Esophagus muscularis mucosa (tissue), 4 donors: Measurements from ENCODE around the gene DAZAP1. TPM values are rescaled to one million over a fixed set of nuclear protein-coding genes. Genes with fewer than 3 reads are reported as not detected.

Experiments used
- DNase-seq: peaks from one replicate; pipeline ENCODE4 v3.0.0-alpha.2; 2017; ENCODE audit errors: extremely low spot score
- H3K27ac ChIP-seq, 4 donors: fragments of 200-600 bp; sonication (generic); replicated peaks in 1 of 4; 1 replicate in 3 of 4; 2 replicates in 1 of 4; pipeline ENCODE4 v1.5.1; 2016 to 2019; ENCODE audit warnings: mild to moderate bottlenecking in 1 of 4
- H3K27me3 ChIP-seq, 4 donors: fragments of 200-600 bp; sonication (generic); one replicate each; pipeline versions ENCODE4 v1.5.1 to v1.6.0; 2016 to 2019
- H3K36me3 ChIP-seq, 4 donors: fragments of 200-600 bp; sonication (generic); one replicate each; pipeline ENCODE4 v1.5.1; 2016 to 2019
- H3K4me1 ChIP-seq, 4 donors: fragments of 200-600 bp; sonication (generic); one replicate each; pipeline ENCODE4 v1.5.1; 2016 to 2019
- H3K4me3 ChIP-seq, 4 donors: fragments of 200-600 bp; sonication (generic); 1 replicate in 2 of 4; 2 replicates in 2 of 4; pipeline ENCODE4 v1.5.1; 2016 to 2019; ENCODE audit warnings: mild to moderate bottlenecking in 4 of 4, moderate library complexity in 1 of 4
- H3K9me3 ChIP-seq, 4 donors: fragments of 200-600 bp; sonication (generic); 1 replicate in 3 of 4; 2 replicates in 1 of 4; pipeline ENCODE4 v1.5.1; 2016 to 2019
- EP300 ChIP-seq: sonication (generic); formaldehyde crosslinking; IDR thresholded peaks from one replicate; pipeline ENCODE4 v1.6.1; 2017; ENCODE audit warnings: antibody characterized with exemption
- POLR2A ChIP-seq: fragments of 450-650 bp; IDR thresholded peaks from one replicate; pipeline ENCODE4 v1.6.1; 2017; ENCODE audit warnings: antibody characterized with exemption, moderate library complexity, mild to moderate bottlenecking, low read depth
- POLR2AphosphoS5 ChIP-seq, 2 donors: sonication (generic); formaldehyde crosslinking; IDR thresholded peaks; one replicate each; pipeline ENCODE4 v1.6.1; 2017; ENCODE audit warnings: antibody characterized with exemption in 2 of 2
- WGBS: methylation state at CpG from one replicate; pipeline ENCODE4 v1.1.5; 2018; 5-methylcytosine and 5-hydroxymethylcytosine counted together
- intact Hi-C: fragments of 100-400 bp; cut with DNase I; formaldehyde crosslinking; loops from one replicate; pipeline ENCODE4 v1.15.1; 2023
- total RNA-seq, 4 donors: library from RNA; depleted of rRNA; stranded (reverse); fragments of >200 nt; gene quantifications; one replicate each; pipeline versions ENCODE4 v1.1.0 to v1.2.1, GENCODE V29; 2016
- TF ChIP-seq, protein P1 (sequence below), 3 experiments: fragments of 200-600 bp in 2 of 3; fragments of 450-650 bp in 1 of 3; sonication (generic) in 2 of 3; IDR thresholded peaks; one replicate each; pipeline ENCODE4 v1.5.1; 2017 to 2019; ENCODE audit warnings: antibody characterized with exemption in 3 of 3, mild to moderate bottlenecking in 2 of 3, moderate library complexity in 1 of 3

Gene DAZAP1
- total RNA-seq, 4 donors from 2014 or later: 44.9 to 79.4 (median 52.9) TPM

- H3K4me1 ChIP-seq: peaks cover 50 to 72% (median 63%) of the 10 kb centered on the region in 4 donors
- peak overlapping the region; percentile 90 to 98 (median 96) for H3K27ac ChIP-seq
- H3K27me3 ChIP-seq: no peaks in the 10 kb centered on the region
- no peak for DNase-seq
- peaks cover 0 to 21% (median 10%) of the 10 kb centered on the region in 4 donors for H3K36me3 ChIP-seq
- 80% methylated on average over 2 of the region's 33 CpGs for WGBS
- H3K4me3 ChIP-seq: peak overlapping the region; percentile 89 to 100 (median 100)
- TF ChIP-seq EP300 (no peak), POLR2A (no peak), POLR2AphosphoS5 (IDR thresholded peaks at IDR 0.05) (no peak)
- TF ChIP-seq, protein P1, sequence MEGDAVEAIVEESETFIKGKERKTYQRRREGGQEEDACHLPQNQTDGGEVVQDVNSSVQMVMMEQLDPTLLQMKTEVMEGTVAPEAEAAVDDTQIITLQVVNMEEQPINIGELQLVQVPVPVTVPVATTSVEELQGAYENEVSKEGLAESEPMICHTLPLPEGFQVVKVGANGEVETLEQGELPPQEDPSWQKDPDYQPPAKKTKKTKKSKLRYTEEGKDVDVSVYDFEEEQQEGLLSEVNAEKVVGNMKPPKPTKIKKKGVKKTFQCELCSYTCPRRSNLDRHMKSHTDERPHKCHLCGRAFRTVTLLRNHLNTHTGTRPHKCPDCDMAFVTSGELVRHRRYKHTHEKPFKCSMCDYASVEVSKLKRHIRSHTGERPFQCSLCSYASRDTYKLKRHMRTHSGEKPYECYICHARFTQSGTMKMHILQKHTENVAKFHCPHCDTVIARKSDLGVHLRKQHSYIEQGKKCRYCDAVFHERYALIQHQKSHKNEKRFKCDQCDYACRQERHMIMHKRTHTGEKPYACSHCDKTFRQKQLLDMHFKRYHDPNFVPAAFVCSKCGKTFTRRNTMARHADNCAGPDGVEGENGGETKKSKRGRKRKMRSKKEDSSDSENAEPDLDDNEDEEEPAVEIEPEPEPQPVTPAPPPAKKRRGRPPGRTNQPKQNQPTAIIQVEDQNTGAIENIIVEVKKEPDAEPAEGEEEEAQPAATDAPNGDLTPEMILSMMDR (IDR thresholded peaks at IDR 0.05): no peak
- H3K9me3 ChIP-seq: no peaks in the 10 kb centered on the region
- intact Hi-C loops: loop anchor here (10.0 kb wide), 1 partner anchor 125 kb away; the partner anchor contains the start of gene EFNA2
These were observed 2.0 kb downstream of the DAZAP1 start for GRCh38 chr19:1409204-1410005.

DNA sequence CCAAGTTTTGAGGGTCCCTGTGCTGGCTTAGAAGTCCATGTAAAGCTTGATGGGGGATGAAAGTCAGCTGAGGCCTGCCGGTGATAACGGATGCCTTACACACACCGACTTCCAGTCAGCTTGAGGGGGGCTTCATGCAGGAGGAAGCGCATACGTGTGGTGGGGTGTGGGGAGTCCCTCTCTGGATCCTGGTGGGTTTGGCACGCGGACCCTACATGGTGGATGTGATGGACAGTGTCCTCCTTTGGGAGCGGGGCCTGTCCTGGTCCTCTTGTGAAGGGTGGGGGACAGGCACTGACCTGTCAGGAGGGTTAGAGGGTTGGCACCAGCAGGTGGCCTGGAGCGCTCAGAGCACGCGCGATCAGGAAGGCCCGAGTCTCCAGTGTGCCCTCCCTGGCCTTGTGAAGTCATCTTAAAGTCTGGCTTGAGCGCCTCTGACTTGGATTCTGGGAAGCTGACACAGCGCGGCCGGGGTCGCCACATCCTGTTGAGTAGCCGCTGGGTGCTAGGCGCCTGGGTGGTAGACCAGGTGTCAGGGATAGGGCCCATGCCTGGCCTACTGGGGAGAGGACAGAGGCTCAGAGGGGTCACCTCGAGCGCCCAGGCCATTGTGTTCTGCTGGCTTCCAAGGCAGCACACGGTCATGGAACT is 2.9 kb downstream of the DAZAP1 start:
- Histone ChIP-seq H3K4me3 (peak overlapping the region; percentile 16 to 100 (median 94)), H3K4me1 (peaks cover 56 to 78% (median 70%) of the 10 kb centered on the region in 4 donors), H3K27ac (peak overlapping the region in 3 of 4 donors; percentile 0 to 56 (median 51)), H3K36me3 (peaks cover 0 to 21% (median 10%) of the 10 kb centered on the region in 4 donors), H3K27me3 (no peaks in the 10 kb centered on the region), H3K9me3 (no peaks in the 10 kb centered on the region)
- TF ChIP-seq POLR2A: no peak
- TF ChIP-seq, protein P1 (IDR thresholded peaks at IDR 0.05): no peak
- no peak for TF ChIP-seq EP300
- peak in 1 of 2 donors; percentile 25 for TF ChIP-seq POLR2AphosphoS5 (IDR thresholded peaks at IDR 0.05)
- 78% methylated on average over 11 of the region's 23 CpGs for WGBS
- DNase-seq: no peak
- intact Hi-C loops: no loop called here

DNA sequence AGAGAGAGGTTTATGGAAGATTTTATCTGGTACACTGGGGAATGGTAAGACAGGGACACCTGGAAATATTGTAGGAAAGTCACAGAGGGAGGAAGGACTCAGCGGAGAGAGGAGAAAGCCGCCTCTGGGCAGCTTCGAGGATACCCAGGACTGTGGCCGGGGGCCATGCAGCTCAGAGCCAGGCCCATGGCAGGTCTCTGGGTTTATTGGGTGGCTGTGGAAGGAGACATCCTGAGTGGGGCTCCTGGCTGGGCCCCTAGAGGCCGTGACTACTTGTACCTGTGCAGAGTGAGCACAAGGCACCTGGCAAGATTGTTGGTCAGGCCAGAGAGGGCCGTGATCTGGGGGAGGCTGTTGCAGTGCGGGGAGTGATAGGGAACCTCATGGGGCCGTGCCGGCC is 3.4 kb downstream of the DAZAP1 start:
- intact Hi-C loops: no loop called here
- 75% methylated on average over 6 of the region's 9 CpGs for WGBS
- Histone ChIP-seq H3K4me1 (peaks cover 62 to 83% (median 76%) of the 10 kb centered on the region in 4 donors), H3K27me3 (no peaks in the 10 kb centered on the region), H3K9me3 (no peaks in the 10 kb centered on the region), H3K4me3 (peak overlapping the region in 1 of 4 donors; percentile 16), H3K36me3 (peaks cover 0 to 21% (median 10%) of the 10 kb centered on the region in 4 donors), H3K27ac (peak overlapping the region; percentile 17 to 56 (median 48))
- TF ChIP-seq EP300 (no peak), POLR2A (no peak), POLR2AphosphoS5 (IDR thresholded peaks at IDR 0.05) (no peak)
- TF ChIP-seq, protein P1 (IDR thresholded peaks at IDR 0.05): no peak
- DNase-seq: no peak

DNA sequence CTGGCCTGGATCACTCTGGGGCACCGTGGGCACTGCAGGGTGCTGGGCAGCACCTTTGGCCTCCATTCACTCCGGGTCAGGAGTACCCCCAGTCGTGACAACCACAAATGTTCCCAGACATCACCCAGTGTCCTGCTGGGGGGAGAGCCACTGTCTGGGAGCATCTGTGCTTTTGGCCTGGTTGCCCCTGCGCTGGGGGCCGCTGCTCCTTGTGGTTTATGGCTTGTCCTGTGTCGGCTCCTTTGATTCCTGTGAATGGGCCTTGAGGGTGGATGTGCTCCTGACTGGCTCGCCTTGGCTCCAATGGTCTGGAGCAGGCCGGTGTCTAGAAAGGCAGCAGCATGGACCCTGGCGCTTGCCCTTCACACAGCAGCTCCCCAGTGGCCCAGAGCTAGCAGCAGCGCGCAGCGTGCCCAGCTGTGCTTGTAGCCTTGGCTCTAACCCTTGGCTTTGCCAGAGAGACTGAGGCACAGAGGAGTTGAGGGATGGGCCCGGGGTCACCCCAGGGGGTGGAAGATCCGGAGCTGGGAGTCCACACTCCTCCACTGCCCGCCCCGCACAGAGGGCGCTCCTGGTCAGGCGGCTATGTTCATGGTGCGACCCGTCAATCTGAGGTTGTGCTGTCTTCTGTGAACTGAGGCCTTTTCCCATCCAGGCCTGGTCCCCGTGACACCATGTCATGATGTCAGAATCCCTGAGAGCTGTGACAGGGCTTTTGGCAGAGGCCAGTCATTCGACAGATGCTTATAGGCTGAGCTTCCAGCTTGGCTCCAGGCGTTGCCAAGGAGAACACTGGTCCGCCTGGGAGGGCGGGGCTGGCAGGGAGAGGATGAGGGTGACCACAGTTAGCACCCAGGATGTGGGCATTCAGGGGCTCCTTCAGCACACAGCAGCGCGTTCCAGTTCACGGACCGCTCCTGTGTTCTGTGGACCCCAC is 4.1 kb downstream of the DAZAP1 start:
- DNase-seq: no peak
- Histone ChIP-seq H3K9me3 (no peaks in the 10 kb centered on the region), H3K4me1 (peaks cover 67 to 87% (median 79%) of the 10 kb centered on the region in 4 donors), H3K27me3 (no peaks in the 10 kb centered on the region), H3K4me3 (peak overlapping the region in 1 of 4 donors; percentile 3), H3K27ac (peak overlapping the region; percentile 17 to 56 (median 48)), H3K36me3 (peaks cover 0 to 21% (median 10%) of the 10 kb centered on the region in 4 donors)
- 82% methylated on average over 13 of the region's 29 CpGs for WGBS
- intact Hi-C loops: no loop called here
- TF ChIP-seq POLR2AphosphoS5 (IDR thresholded peaks at IDR 0.05): peak in 1 of 2 donors; percentile 16
- TF ChIP-seq, protein P1 (IDR thresholded peaks at IDR 0.05): no peak
